M059J (cell line): Measurements from ENCODE around the gene FLVCR1. TPM values are rescaled to one million over a fixed set of nuclear protein-coding genes. Genes with fewer than 3 reads are reported as not detected.
A peak's percentile ranks its signal among the peaks of the same experiment; 100 is the strongest.

Experiments
- DNase-seq: peaks from one replicate; pipeline ENCODE4 v3.0.0-alpha.2; 2012; ENCODE audit warnings: low read depth
- total RNA-seq: library from RNA; depleted of rRNA; stranded (reverse); fragments of >200 nt; shearing (Covaris generic); gene quantifications from 2 replicates; pipeline ENCODE4 v1.2.3, GENCODE V29; 2014

FLVCR1 gene
- total RNA-seq, 1 experiment from 2014 or later = 8.1 TPM

DNA sequence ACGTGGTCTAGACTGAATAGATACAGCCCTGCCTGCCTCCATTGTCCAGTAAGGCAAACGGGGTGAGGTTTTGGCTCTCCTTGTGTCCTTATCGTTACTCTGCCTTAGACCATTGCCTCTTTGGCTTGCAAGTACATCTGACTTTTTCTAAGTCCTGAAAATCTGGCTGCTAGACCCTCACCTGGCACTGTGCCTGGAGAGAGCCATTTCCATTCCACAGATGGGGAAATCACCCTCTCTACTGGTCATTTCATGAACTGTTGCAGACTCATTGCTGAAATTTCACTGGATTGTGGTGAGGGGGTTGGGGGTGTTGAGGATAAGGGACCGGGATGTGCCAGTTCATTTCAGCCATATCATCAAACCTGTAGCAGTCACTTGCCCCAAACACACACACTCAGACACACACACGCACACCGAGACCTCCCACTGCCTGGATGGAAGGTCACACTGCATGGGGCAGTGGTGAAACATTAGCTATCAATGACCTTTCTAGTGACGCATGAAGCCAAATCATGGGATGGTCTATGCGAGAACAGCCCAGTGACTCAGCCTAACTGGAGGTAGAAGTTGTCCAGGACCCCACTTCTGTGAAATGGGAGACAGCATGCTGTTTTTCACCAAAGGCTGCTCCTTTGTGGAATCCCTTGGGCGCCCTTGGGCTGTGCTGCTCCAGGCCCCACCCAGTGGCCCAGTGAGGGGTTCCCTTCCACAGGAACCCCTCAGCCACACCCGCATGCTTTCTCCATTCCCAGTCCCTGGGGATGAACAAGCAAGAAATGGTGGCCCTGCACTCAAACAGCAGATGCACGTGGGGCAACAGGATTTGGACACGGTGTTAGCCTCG is 57.4 kb downstream of the FLVCR1 start:
- DNase-seq = peak; percentile 18

DNA sequence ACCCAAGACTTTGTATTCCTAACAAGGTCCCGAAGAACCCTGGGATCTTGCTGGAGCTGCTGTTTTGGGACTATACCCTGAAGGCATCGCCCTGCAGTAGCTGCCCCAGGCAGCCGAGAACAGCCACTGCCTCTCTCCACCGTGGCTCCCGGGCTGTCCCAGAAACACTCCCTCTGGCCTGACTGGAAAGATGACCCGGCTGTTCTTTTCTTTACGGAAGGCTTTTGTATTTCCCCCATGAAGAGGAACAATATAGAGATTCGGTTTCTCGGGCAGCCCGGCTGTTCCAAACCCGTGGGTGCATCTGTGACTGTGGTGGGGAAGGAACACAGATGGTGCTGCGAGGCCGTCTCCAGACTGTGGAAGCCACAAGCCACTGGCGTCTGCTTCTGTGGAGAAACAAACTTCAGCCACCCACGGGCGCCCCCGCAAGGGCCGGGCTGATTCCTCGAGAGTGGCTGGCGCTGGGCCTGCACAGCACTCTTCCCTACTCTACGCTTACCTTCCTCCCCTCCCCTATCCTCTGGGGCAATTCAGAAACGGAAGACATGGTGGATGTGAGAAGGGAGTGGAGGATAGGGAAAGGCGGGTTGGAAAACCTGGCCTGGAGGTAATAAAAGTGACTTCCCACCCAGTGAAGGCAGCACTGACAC is 58.5 kb downstream of the FLVCR1 start:
- peak; percentile 35 for DNase-seq

GRCh38 chr1:212917134-212917485 is 59.0 kb downstream of the FLVCR1 start:
- DNase-seq = no peak

GRCh38 chr1:212917858-212918257 is 59.8 kb downstream of the FLVCR1 start:
- no peak for DNase-seq

DNA sequence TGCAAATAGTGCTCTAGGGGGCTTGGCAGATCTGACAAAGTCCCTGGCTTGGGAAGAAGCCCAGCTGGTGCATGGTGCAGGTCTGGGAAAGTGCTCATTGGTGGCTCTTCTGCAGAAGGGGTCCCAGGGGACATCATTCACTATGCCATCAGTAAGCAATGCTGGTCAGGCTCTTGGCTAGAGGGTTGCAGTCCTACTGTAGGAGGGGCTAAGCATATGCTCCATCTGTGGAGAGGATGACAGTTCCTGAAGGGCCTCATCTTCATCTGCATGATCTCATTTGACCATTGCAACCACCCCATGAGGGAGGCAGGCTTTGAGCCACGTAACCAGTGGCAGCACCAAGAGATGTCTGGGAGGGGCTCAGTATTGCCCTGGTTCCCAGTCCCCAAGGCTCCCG is 60.7 kb downstream of the FLVCR1 start:
- no peak for DNase-seq

- DNase-seq = no peak
Observed at GRCh38 chr1:212920246-212920645, 62.2 kb downstream of the FLVCR1 start.

DNA sequence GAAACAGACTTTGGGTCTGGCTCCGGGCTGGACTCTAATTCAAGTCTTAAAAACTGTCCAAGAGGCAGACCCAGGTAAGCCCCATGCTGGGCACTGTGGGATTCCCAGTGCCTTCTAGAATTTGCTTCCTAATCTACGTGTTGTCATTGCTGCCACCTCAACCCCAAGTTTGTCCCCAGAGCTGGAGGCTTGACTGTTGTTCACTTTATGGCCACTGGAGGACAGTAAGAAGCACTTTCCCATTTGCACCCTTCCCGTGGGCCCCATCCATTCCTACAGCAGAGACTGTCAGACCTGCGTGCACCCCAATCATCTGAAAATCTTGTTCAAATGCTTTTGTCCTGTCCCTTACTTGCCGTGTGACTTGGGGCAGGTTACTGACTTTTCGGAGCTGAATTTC is 62.8 kb downstream of the FLVCR1 start:
- no peak for DNase-seq

DNA sequence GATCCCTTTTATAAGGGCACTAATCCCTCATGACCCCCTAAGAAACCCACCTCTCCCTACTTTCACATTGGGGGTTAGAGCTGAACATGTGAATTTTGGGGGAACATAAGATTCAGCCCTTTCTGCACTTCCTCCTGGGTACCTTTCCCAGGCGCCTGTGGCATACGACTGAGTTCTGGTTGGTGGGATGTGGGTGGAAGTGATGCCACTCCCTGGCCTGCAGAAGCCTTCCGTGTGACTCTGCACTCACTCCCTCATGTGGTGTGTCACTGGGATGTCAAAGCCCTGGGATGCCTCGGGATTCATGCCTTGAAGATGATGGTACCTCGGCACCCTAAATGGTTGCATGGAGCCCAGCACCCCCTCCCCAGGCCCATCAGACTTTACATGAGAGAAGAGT is 63.9 kb downstream of the FLVCR1 start:
- DNase-seq = no peak

- no peak for DNase-seq
Observed at GRCh38 chr1:212926372-212926771, 68.3 kb downstream of the FLVCR1 start.

DNA sequence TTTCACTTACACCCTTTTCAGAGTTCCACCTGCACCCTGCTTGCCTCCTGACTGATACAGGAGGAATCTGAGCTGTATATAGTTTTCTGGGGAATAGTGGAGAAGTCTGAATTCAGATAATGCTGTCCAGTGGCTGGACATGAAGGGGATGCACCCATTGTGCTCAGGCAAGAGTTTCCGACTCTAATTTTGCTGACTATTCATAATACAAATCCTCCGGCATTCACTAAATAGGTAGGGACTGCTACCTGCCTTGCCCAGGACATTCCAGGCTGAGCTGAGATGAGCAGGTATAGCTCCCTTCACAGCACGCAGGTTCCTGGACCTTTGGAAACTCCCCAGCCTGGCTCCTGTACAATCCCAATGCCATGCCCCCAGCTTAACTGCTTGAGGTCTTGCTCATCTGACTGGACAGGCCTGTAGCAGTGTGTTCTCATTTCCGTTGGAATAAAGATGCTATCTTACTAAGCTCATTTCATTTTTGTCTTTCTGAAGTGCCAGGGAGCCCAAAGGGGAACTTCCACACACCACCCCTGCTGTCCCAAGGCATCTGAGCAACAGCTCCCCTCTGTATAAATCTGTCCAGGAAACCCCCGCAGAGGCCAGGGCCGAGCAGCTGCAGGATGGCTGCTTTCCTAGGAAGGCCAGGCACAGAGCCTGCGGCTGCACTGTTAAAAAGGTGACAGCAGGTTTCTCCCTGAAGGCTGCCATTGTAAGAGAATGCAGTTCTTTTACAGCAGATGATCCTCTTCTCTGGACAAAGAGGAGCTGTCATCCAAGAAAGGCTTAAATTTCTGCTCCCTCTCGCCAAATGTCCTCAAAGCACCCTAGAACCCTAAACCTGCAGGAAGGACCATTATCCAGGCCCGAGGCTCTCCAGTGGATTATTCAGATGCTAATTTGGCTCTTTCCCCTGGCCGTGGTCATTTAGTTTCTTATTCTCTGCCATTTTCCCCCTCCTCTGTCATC is 70.5 kb downstream of the FLVCR1 start:
- peak; percentile 46 for DNase-seq

DNA sequence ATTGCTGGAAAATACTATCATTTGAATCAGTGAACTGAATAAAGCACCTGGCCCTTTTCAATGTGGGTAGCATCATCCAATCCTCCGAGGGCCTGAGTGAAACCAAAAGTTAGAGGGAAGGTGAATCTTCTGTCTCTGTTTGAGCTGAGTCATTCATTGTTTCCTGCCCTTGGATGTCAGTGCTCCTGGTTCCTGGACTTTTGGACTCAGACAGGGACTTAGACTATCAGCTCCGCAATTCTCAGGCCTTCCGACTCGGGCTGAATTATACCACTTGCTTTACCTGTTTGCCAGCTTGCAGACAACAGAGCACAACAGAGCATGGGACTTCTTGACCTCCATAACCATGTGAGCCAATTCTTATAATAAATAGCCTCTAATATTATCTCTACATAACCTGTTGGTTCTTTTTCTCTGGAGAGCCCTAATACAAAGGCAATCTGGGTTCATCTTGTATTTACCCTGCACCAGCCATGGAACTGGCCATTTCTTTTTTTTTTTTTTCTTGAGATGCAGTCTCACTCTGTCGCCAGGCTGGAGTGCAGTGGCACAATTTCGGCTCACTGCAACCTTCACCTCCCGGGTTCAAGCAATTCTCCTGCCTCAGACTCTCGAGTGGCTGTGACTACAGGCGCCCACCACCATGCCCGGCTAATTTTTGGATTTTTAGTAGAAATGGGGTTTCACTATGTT is 73.1 kb downstream of the FLVCR1 start:
- DNase-seq = peak; percentile 17

GRCh38 chr1:212933815-212934471 is 75.9 kb downstream of the FLVCR1 start:
- no peak for DNase-seq

- no peak for DNase-seq
Observed at GRCh38 chr1:212935387-212935981, 77.4 kb downstream of the FLVCR1 start.

DNA sequence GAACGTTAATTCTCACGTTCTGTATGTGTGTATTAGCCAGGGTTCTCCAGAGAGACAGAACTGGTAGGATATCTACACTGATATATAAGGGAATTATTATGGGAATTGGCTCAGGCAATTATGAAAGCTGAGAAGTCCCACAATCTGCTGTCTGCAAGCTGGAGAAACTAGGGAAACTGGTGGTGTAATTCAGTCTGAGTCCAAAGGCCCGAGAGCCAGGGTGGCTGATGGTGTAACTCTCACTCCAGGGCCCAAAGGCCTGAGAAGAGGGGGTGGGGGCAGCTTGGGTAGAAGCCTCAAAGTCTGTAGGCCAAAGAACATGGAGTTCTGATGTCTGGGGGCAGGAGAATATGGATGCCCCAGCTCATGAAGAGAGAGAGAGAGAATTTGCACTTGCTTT is 79.0 kb downstream of the FLVCR1 start:
- no peak for DNase-seq

GRCh38 chr1:212938846-212939245 is 80.8 kb downstream of the FLVCR1 start:
- no peak for DNase-seq

GRCh38 chr1:212941452-212941851 is 83.4 kb downstream of the FLVCR1 start:
- no peak for DNase-seq

- DNase-seq = no peak
Observed at GRCh38 chr1:212942679-212943392, 84.8 kb downstream of the FLVCR1 start.

- DNase-seq = no peak
Observed at GRCh38 chr1:212943393-212943710, 85.3 kb downstream of the FLVCR1 start.

- DNase-seq = no peak
Observed at GRCh38 chr1:212944229-212944901, 86.3 kb downstream of the FLVCR1 start.

DNA sequence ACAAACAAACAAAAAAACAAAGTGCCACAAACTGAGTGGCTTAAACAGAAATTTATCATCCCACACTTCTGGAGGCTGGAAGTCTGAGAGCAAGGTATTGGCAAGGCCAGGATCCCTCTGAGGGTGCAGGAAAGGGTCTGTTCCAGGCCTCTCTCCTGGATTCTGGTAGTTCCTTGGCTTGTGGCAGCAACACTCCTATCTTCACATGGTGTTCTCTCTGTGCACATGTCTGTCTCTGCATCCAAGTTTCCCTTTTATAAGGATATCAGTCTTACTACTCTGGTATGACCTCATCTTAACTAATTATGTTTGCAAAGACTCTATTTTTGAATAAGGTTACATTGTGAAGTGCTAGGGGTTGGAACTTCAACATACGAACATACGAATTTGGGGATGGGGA is 87.0 kb downstream of the FLVCR1 start:
- DNase-seq = no peak
